NCI-H128 (cell line): ENCODE measurements around the gene BAZ1B.
"Not testable (repeated sequence)": the region's sequence is repeated elsewhere in the genome, so short reads cannot be mapped to it uniquely, and the experiment has no call there.

Experiments
- DNase-seq: peaks from one replicate; lab custom pipeline; 2025; ENCODE audit not compliant: unreplicated experiment; lab: John Stamatoyannopoulos, UW

Gene BAZ1B

DNA sequence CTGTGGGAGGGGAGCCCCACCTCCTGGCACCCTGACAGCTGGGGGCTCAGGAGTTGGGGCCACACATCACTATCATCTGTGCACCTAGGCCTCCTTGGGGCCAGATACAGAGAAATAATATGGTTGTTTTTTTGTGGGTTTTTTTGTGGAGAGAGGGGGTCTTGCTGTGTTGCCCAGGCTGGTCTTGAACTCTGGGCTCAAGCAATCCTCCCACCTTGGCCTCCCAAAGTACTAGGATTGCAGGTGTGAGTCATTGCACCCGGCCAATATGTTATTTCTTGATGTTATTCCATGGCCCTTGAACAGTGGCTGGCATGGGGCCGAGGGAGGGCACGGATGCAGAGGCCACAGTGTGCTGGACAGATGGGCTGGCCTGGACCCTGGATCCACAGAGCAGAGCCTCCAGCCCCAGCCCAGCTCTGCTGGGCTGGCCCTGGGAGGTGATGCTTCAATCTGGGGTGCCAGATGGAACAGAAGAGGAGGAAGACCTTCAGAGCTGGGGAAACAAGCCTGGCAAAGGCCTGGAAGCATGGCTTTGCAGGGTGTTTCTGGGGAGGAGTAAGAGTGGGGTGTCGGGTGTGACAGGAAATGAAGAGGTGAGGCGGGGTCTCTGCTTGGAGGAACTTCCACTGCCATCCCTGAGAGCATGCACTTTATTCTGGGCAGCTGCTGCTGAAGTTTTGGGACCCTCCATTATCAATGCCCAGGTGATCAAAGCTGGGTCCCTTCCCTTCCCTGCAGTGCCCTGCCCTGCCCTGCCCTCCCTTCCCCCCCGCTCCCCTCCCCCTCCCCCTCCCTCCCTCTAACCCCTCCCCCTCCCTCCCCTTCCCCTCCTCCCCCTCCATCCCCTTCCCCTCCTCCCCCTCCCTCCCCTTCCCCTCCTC is 92.2 kb downstream of the BAZ1B start:
- no peak for DNase-seq

- peak; percentile 81 for DNase-seq
Observed at GRCh38 chr7:73429215-73429614, 92.9 kb downstream of the BAZ1B start.

- DNase-seq = no peak
Observed at GRCh38 chr7:73427902-73428787, 93.9 kb downstream of the BAZ1B start.

DNA sequence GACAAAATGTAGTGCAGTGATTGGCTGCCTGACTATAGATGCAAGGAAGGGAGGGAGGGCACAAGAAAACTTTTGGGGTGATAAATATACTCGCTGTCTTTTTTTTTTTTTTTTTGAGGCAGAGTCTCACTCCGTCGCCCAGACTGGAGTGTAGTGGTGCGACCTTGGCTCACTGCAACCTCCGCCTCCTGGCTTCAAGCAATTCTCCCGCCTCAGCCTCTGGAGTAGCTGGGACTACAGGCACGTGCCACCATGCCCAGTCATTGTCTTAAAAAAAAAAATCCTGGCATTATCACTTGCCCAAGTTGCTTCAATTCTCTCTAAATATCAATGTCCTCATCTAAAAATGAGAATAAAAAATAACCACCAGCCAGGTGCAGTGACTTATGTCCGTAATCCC is 96.1 kb downstream of the BAZ1B start:
- DNase-seq = no peak

DNA sequence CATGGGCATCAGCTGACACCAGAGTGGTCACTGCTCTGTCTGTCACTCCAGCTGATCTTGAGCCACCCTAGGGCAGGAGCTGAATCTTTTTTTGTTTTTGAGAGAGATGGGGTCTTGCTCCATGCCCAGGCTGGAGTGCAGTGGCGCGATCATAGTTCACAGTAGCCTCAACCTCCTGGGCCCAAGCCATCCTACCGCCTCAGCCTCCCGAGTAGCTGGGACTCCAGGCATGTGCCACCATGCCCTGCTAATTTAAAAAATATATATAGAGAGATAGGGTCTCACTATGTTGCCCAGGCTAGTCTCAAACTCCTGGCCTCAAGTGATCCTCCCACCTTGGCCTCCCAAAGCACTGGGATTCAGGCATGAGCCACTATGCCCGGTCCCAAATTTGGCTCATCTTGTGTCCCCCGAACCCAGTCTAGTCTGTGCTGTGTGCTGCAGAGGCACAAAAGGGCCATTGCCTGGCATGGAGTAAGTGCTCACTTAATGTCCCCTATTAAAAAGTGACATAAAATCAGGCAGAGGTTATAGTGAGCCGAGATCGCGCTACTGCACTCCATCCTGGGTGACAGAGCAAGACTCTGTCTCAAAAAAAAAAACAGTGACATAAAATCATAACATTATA is 96.6 kb downstream of the BAZ1B start:
- DNase-seq = no peak

DNA sequence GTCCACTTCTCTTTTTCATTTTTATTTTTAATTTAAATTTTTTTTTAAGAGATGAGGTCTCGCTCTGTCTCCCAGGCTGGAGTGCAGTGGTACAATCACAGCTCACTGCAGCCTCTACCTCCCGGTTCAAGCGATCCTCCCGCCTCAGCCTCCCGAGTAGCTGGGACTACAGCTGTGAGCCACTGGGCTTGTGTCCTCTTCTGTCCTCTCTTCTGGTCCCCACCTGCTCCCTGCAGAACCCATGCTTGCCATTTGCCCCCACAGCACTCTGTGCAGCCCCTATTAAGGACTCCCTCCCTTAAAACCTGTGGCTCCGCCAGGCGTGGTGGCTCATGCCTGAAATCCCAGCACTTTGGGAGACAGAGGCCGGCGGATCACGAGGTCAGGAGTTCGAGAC is 97.6 kb downstream of the BAZ1B start:
- no peak for DNase-seq

DNA sequence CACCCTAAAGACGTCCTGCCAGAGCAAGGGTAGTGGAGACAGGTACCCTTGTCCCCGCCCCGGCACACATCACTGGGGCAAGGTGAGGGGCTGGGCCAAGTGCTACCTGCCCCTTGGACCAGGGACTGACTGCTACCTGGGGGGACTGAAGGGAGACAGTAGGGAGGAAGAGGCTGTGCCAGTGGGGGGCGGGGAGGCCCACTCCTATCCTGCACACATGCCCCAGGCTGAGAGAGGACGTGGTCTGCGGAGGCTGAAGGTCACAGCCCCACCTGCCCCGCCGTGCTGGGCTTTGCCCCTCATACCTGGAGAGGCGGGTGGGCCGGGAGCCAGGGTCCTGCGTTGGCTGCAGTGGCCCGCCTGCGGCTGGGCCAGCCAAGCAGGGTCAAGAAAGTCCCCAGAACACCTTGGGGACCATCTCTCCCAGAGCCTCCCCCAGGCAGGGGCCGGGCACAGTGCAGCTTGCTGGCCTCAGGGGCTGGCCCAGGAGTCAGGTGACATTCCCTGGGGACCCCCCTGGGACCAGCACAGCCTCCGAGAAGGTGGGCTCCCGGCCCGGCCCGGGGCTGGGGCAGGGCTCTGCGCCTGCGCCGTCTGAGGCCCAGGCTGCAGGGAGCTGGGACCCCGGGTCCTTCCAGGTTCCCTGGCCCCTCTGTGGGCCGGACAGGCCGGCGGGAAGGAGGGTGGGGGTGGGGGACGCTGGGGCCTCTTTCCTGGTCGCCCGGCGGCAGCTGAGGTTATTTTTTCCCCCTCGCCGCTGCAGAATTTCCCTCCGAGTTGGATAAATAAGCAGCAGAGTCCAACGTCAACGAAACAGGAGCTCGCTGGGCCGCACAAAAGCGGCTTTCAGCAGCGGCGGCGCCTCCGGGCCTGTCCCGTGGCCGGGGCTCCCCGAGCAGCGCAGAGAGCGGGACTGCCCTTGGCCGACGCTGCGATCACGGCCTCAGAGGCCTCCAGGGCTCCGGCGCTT is 98.3 kb downstream of the BAZ1B start:
- DNase-seq = no peak

GRCh38 chr7:73420610-73421009 is 101.5 kb downstream of the BAZ1B start:
- DNase-seq = not testable (repeated sequence)

GRCh38 chr7:73420016-73420415 is 102.1 kb downstream of the BAZ1B start:
- DNase-seq = not testable (repeated sequence)

DNA sequence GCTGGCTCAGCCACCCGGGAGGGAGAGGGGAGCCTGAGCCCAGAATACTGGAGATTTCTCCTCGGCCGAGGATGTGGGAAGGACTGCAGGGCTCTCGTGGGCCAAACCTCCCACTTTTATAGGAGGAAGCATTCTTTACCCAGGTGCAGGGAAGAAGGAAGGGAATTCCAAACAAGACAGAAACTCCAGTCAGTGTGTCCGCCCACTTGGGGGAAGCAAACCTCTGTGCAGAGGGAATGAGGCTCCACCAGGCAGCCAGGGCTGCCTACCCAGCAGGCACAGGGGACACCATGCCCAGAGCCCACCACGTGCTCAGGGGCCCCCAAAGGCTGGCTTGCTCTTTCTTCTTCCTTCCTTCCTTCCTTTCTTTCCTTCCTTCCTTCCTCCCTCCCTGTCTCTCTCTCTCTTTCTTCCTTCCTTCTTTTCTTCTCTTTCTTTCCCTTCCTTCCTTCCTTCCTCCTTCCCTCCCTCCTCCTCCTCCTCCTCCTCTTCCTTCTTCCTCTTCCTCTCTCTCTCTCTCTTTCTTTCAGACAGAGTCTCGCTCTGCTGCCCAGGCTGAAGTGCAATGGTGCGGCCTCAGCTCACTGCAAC is 103.9 kb downstream of the BAZ1B start:
- DNase-seq = no peak

DNA sequence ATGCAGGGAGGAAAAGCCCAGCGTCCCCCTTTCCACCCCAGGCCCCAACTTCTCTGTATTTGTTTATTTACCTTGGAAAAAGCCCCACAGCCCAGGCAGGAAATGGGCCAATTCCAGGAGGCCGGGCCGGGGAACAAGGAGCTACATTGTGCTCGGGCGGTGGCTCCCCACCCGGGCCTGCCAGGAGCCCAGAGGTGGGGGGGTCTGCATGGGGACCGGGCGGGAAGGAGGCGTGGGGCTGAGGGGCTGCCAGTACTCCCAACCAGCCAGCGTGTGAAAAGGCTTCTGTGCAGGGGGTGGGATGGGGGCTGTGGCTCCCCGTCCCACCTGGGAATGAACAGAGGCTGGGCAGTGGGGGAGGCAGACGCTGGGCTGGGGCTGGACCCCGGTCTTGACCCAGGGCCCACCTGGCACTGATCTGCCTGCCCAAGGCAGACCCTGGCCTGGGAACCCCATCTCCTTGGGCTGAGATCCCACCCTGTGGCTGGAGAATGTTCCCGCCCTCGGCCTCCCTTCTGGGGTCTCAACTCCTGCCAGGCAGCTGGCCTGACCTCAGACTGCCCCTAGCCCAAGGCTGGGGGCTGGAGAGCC is 111.5 kb downstream of the BAZ1B start:
- not testable (repeated sequence) for DNase-seq

DNA sequence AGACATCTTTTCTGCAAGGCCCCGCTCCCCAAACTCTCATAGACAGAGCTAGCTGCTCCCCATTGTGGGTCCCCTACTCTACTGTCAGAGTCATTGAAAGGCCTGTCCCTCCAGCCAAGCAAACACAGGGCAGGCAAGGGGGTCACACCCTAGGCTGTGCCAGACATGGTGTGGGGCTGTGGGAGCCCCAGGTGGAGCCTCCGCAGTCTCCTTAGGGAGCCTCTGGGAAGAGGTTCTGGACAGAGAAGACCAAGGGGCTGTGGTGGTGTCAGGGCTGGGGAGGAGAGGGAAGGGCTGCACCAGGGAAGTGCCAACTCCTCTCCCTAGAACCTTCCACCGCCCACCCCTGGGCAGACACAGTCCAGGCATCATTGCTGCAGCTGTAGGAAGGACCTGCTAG is 117.2 kb downstream of the BAZ1B start:
- DNase-seq = not testable (repeated sequence)

GRCh38 chr7:73399185-73400050 is 122.7 kb downstream of the BAZ1B start:
- DNase-seq = not testable (repeated sequence)

DNA sequence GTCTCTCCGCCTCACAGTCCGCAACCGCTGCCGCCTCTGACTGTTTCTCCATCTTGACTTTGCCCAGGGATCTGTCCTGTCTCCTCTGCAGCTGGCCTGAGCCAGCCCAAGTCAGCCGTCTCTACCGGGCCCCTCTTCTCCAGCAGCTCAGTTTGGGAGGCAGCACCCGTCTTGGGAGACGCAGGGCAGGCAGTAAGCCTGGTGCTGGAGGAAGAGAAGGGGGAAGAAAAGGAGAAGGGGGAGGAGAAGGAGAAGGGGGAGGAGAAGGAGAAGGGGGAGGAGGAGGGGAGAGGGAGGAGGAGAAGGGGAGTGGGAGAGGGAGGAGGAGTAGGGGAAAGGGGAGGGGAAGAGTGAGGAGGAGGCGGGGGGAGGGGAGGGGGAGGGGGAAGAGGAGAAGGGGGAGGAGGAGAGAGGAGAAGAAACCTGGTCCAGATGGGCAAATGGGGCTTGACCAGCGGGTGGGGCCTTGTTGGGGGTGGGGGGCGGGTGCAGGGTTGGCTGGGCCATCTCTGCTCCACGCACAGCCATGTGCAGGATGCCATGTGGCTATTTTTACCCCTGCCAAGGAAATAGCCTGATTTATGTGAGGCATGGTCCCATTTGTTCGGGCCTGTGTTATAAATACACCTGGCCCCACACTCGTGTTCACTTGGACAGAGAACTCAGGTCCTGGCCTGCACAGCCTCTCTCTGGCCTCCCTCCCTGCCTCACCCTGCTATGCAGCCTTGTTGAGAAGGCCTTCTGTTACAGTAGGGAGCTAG is 124.4 kb downstream of the BAZ1B start:
- no peak for DNase-seq

- no peak for DNase-seq
Observed at GRCh38 chr7:73395538-73396503, 126.3 kb downstream of the BAZ1B start.

DNA sequence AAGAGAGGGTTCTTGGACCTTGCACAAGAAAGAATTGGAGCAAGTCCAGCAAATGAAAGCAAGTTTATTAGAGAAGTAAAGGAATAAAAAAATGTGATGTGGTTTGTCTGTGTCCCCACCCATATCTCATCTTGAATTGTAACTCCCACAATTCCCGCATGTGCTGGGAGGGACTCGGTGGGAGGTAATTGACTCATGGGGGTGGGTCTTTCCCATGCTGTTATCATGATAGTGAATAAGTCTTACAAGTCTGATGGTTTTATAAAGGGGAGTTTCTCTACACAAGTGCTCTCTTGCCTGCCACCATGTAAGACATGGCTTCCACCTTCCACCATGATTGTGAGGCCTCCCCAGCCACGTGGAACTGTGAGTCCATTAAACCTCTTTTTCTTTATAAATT is 127.7 kb downstream of the BAZ1B start:
- DNase-seq = no peak

GRCh38 chr7:73391396-73391795 is 130.7 kb downstream of the BAZ1B start:
- no peak for DNase-seq
